ENCODE data around the gene IQSEC1.

- TF ChIP-seq, protein P1, sequence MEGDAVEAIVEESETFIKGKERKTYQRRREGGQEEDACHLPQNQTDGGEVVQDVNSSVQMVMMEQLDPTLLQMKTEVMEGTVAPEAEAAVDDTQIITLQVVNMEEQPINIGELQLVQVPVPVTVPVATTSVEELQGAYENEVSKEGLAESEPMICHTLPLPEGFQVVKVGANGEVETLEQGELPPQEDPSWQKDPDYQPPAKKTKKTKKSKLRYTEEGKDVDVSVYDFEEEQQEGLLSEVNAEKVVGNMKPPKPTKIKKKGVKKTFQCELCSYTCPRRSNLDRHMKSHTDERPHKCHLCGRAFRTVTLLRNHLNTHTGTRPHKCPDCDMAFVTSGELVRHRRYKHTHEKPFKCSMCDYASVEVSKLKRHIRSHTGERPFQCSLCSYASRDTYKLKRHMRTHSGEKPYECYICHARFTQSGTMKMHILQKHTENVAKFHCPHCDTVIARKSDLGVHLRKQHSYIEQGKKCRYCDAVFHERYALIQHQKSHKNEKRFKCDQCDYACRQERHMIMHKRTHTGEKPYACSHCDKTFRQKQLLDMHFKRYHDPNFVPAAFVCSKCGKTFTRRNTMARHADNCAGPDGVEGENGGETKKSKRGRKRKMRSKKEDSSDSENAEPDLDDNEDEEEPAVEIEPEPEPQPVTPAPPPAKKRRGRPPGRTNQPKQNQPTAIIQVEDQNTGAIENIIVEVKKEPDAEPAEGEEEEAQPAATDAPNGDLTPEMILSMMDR (IDR thresholded peaks at IDR 0.05), result no peak
- TF ChIP-seq POLR2A (IDR thresholded peaks at IDR 0.05) (no peak), POLR2AphosphoS5 (IDR thresholded peaks at IDR 0.05) (no peak)
These were observed 134.1 kb downstream of the IQSEC1 start for GRCh38 chr3:12939137-12939536.

Data from transverse colon (tissue), 4 donors.